Measurements from ENCODE around the gene KCNIP3. TPM values are rescaled to one million over a fixed set of nuclear protein-coding genes. Genes with fewer than 3 reads are reported as not detected.

The KCNIP3 gene
- total and polyA plus RNA-seq, 8 donors, result 3.5 to 7.5 (median 3.6) TPM

DNA sequence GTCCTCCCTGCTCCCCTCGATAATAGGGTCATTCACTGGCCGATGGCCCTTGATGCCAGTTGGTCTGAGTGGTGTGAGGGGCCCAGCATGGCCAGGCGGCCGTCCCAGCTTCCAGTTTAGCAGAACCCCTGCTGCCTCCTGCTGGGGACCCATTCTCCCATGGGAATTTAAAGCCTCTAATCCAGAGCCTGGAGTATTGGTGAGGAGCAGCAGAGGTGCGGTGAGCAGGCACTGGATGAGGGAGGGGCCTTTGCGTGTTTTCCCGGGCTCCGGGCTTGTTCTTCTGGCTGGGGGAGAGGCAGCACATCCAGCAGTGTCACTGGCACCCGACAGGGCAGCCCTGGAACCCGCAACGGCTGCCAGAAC is 17.4 kb downstream of the KCNIP3 start:
- H3K27ac ChIP-seq, result no peak overlapping the region
- no peaks in the 10 kb centered on the region for H3K4me1 ChIP-seq
- no peak for TF ChIP-seq CTCF (IDR thresholded peaks at IDR 0.05)
- no peak for ATAC-seq
- WGBS, 2 donors, result 64 to 69% methylated on average over 11 of the region's 11 CpGs
- H3K4me3 ChIP-seq, result no peak overlapping the region
- H3K27me3 ChIP-seq, result no peaks in the 10 kb centered on the region
- peak in 1 of 6 donors; percentile 65 for DNase-seq
- no peaks in the 10 kb centered on the region for H3K36me3 ChIP-seq
- intact Hi-C loops (cut with DNase I), result loop anchor here in 1 of 3 donors (5.0 kb wide), 2 partner anchors 37 to 82 kb away; no protein-coding TSS in a partner anchor
- FAIRE-seq, result no peak
- H3K9me3 ChIP-seq, result no peaks in the 10 kb centered on the region

GRCh38 chr2:95314964-95315611 is 17.9 kb downstream of the KCNIP3 start:
- Histone ChIP-seq H3K27me3 (no peaks in the 10 kb centered on the region), H3K27ac (no peak overlapping the region), H3K4me1 (no peaks in the 10 kb centered on the region), H3K4me3 (no peak overlapping the region), H3K9me3 (no peaks in the 10 kb centered on the region), H3K36me3 (no peaks in the 10 kb centered on the region)
- TF ChIP-seq CTCF (IDR thresholded peaks at IDR 0.05), result peak; percentile 53 to 82 (median 68)
- no peak for FAIRE-seq
- WGBS, 2 donors, result 49% methylated on average over 16 of the region's 16 CpGs
- intact Hi-C loops (cut with DNase I), result loop anchor here in 2 of 3 donors (5.0 kb wide), 3 partner anchors 38 to 88 kb away; no protein-coding TSS in a partner anchor
- peak; percentile 76 to 93 (median 87) for ATAC-seq
- DNase-seq, result peak in 4 of 6 donors; percentile 42 to 81 (median 73)

DNA sequence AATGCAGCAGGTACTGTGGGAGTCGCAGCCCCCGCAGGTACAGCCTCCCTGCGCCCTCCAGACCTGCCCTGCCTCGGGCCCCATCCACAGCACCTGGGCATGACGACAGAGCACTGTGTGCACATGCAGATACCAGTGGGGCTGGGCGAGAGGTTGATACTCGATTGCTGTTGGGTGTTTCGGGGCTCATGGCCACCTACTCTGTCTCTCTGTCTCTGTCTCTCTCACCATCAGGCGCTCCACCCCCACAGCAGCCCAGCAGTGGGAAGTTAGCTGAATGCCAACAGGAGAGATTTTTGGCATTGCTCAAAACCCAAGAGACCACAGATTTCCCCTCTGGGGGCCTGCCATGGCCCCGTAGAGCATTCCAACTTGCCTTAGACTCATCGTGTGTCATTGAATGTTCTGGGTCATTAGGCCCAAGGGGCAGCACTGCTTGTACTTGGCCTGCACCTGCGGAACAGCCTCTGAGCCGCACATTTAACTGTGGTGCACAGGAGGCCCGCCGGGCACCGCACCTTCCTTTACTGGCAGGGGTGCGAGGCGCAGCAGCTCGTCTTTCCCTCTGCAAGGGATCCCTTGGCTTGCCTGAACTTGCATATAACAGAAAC is 18.8 kb downstream of the KCNIP3 start:
- H3K27me3 ChIP-seq, result no peaks in the 10 kb centered on the region
- TF ChIP-seq CTCF (IDR thresholded peaks at IDR 0.05), result no peak
- H3K36me3 ChIP-seq, result no peaks in the 10 kb centered on the region
- no peaks in the 10 kb centered on the region for H3K4me1 ChIP-seq
- no peak overlapping the region for H3K4me3 ChIP-seq
- no peak overlapping the region for H3K27ac ChIP-seq
- no peaks in the 10 kb centered on the region for H3K9me3 ChIP-seq
- DNase-seq, result peak in 1 of 6 donors; percentile 40
- FAIRE-seq, result no peak
- no peak for ATAC-seq
- intact Hi-C loops (cut with DNase I), result loop anchor here in 1 of 3 donors (5.0 kb wide), 1 partner anchor 89 kb away; no protein-coding TSS in a partner anchor
- 85 to 86% methylated on average over 18 to 19 of the region's 19 CpGs for WGBS, 2 donors

DNA sequence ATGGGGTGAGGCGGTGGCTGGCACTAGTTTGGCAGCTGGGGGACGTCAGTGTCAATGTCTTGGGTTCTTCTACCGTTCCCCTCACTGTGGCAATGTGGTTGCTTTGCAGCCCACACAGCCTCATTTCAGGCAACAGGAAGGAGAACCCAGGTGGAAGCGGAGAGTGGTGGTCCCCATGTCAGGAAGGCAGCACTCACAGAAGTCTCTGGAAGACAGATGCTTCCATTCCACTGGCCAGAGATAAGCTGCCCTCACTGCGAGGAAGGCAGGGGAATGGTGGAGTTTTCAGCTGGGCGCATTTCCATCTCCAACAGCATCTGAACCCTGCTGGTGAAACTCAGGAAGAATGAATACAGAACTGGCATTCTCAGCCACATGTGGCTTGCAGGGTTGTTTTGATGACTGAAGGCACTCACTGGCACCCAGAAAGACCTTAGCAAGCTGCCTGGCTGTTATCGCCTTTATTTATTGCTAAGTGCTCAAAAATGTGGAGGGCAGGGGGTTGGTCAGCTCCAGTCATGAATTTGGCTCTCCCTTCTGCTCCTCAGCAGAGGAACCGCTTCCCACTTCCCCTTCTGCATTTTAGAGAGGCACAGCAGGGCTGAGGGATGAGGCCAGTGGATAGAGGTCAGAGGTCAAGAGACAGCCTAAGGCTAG is 19.4 kb downstream of the KCNIP3 start:
- H3K36me3 ChIP-seq, result no peaks in the 10 kb centered on the region
- no peak for FAIRE-seq
- H3K27ac ChIP-seq, result no peak overlapping the region
- intact Hi-C loops (cut with DNase I), result loop anchor here in 1 of 3 donors (5.0 kb wide), 1 partner anchor 89 kb away; no protein-coding TSS in a partner anchor
- no peaks in the 10 kb centered on the region for H3K27me3 ChIP-seq
- H3K4me1 ChIP-seq, result no peaks in the 10 kb centered on the region
- DNase-seq, result no peak
- no peaks in the 10 kb centered on the region for H3K9me3 ChIP-seq
- 82 to 91% methylated on average over 8 of the region's 8 CpGs for WGBS, 2 donors
- no peak for TF ChIP-seq CTCF (IDR thresholded peaks at IDR 0.05)
- no peak overlapping the region for H3K4me3 ChIP-seq
- no peak for ATAC-seq

Data from pancreas (tissue), 10 donors.